ENCODE measurements around the gene ITGA11.

DNA sequence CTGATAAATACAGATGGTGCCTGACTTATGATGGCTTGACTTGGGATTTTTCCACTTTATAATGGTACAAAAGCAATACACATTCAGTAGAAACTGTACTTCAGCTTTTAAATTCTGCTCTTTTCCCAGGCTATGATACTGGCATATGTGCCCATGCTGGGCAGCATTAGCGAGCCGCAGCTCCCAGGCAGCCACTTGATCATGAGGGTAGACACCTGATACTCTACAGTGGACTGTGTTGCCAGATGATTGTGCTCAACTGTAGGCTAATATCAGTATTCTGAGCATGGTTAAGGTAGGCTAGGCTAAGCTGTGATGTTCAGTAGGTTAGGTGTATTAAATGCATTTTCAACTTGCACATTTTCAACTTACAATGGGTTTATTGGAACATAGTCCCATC, 172.1 kb downstream of the ITGA11 start:
- TF ChIP-seq, protein P1, sequence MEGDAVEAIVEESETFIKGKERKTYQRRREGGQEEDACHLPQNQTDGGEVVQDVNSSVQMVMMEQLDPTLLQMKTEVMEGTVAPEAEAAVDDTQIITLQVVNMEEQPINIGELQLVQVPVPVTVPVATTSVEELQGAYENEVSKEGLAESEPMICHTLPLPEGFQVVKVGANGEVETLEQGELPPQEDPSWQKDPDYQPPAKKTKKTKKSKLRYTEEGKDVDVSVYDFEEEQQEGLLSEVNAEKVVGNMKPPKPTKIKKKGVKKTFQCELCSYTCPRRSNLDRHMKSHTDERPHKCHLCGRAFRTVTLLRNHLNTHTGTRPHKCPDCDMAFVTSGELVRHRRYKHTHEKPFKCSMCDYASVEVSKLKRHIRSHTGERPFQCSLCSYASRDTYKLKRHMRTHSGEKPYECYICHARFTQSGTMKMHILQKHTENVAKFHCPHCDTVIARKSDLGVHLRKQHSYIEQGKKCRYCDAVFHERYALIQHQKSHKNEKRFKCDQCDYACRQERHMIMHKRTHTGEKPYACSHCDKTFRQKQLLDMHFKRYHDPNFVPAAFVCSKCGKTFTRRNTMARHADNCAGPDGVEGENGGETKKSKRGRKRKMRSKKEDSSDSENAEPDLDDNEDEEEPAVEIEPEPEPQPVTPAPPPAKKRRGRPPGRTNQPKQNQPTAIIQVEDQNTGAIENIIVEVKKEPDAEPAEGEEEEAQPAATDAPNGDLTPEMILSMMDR (IDR thresholded peaks at IDR 0.05; ENCODE audit: low read length): no peak
- TF ChIP-seq EZH2 (IDR thresholded peaks at IDR 0.05; ENCODE audit: borderline replicate concordance, low read length): no peak

Data from OCI-LY1 (cell line).